ENCODE data around the gene COQ8B.

DNA sequence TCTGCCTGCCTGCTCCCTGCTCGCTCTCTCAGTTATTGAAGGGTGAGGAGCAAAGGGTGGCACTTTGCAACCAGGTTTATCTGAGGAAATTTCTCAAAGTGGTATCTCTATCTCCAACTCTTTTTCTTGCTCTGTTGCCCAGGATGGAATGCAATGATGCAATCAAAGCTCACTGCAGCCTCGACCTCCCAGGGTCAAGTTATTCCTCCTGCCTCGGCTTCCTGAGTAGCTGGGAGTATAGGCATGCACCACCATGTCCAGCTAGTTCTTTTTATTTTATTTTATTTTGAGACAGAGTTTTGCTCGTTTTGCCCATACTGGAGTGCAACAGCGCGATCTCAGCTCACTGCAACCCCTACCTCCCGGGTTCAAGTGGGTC is 28.7 kb upstream of the COQ8B start:
- TF ChIP-seq, protein P1, sequence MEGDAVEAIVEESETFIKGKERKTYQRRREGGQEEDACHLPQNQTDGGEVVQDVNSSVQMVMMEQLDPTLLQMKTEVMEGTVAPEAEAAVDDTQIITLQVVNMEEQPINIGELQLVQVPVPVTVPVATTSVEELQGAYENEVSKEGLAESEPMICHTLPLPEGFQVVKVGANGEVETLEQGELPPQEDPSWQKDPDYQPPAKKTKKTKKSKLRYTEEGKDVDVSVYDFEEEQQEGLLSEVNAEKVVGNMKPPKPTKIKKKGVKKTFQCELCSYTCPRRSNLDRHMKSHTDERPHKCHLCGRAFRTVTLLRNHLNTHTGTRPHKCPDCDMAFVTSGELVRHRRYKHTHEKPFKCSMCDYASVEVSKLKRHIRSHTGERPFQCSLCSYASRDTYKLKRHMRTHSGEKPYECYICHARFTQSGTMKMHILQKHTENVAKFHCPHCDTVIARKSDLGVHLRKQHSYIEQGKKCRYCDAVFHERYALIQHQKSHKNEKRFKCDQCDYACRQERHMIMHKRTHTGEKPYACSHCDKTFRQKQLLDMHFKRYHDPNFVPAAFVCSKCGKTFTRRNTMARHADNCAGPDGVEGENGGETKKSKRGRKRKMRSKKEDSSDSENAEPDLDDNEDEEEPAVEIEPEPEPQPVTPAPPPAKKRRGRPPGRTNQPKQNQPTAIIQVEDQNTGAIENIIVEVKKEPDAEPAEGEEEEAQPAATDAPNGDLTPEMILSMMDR (IDR thresholded peaks at IDR 0.05), result no peak
- TF ChIP-seq POLR2A (IDR thresholded peaks at IDR 0.05), result no peak
